Muscle of leg (tissue), 11 donors: ENCODE data around the gene LRRC59. TPM values are rescaled to one million over a fixed set of nuclear protein-coding genes. Genes with fewer than 3 reads are reported as not detected.

ENCODE experiments used
- DNase-seq: peaks from one replicate; pipeline ENCODE4 v3.0.0; 2013
- H3K27ac ChIP-seq: one replicate; pipeline ENCODE4 v1.5.1; 2013; ENCODE audit warnings: mild to moderate bottlenecking, low read length, control low read depth
- H3K27me3 ChIP-seq: one replicate; pipeline ENCODE4 v1.6.1; 2013; ENCODE audit warnings: low read length; ENCODE audit not compliant: control insufficient read depth, insufficient read depth
- H3K36me3 ChIP-seq: one replicate; pipeline ENCODE4 v1.6.1; 2013; ENCODE audit warnings: low read length; ENCODE audit not compliant: control insufficient read depth, insufficient read depth
- H3K4me1 ChIP-seq: one replicate; pipeline ENCODE4 v1.6.1; 2013; ENCODE audit warnings: low read length; ENCODE audit not compliant: control insufficient read depth, insufficient read depth
- H3K4me3 ChIP-seq: one replicate; pipeline ENCODE4 v1.5.1; 2013; ENCODE audit warnings: low read length, control low read depth
- H3K9me3 ChIP-seq: replicated peaks from 2 replicates; pipeline ENCODE4 v1.6.1; 2013; ENCODE audit warnings: low read depth, low read length; ENCODE audit not compliant: control insufficient read depth
- WGBS: methylation state at CpG from one replicate; pipeline ENCODE4 v1.1.5; 2013; ENCODE audit warnings: missing lambda C conversion rate; ENCODE audit not compliant: insufficient coverage; 5-methylcytosine and 5-hydroxymethylcytosine counted together
- polyA plus RNA-seq, 8 donors: library from polyadenylated mRNA; unstranded; fragments of 120-200 nt; gene quantifications; one replicate each; pipeline versions ENCODE4 v1.2.1 to v1.2.3, GENCODE V29; 2013; ENCODE audit warnings: inconsistent platforms in 1 of 8, low replicate concordance in 1 of 8; ENCODE audit not compliant: insufficient read length in 8 of 8, insufficient read depth in 1 of 8
- total RNA-seq: library from RNA; stranded (reverse); fragments of 120-200 nt; gene quantifications from one replicate; pipeline ENCODE4 v1.2.4, GENCODE V29; 2013

LRRC59 gene
- total and polyA plus RNA-seq, 9 donors = 41.7 to 84.2 (median 59.9) TPM

GRCh38 chr17:50389534-50389933 lies 7.8 kb downstream of the LRRC59 start:
- Histone ChIP-seq H3K4me3 (no peak overlapping the region), H3K36me3 (peaks cover 97% of the 10 kb centered on the region), H3K27me3 (no peaks in the 10 kb centered on the region), H3K9me3 (no peaks in the 10 kb centered on the region), H3K27ac (no peak overlapping the region), H3K4me1 (no peaks in the 10 kb centered on the region)
- DNase-seq = no peak
- WGBS = 100% methylated on average over 1 of the region's 6 CpGs

GRCh38 chr17:50388728-50389127 lies 8.6 kb downstream of the LRRC59 start:
- WGBS = 97% methylated on average over 3 of the region's 3 CpGs
- Histone ChIP-seq H3K27me3 (no peaks in the 10 kb centered on the region), H3K4me3 (no peak overlapping the region), H3K9me3 (no peaks in the 10 kb centered on the region), H3K27ac (no peak overlapping the region), H3K4me1 (no peaks in the 10 kb centered on the region), H3K36me3 (peaks cover 97% of the 10 kb centered on the region)
- DNase-seq = no peak

- H3K4me3 ChIP-seq = no peak overlapping the region
- peaks cover 96% of the 10 kb centered on the region for H3K36me3 ChIP-seq
- DNase-seq = no peak
- no peaks in the 10 kb centered on the region for H3K9me3 ChIP-seq
- no peak overlapping the region for H3K27ac ChIP-seq
- no peaks in the 10 kb centered on the region for H3K27me3 ChIP-seq
- H3K4me1 ChIP-seq = no peaks in the 10 kb centered on the region
- WGBS = no CpG with 5 or more reads among the region's 3 CpGs
These were observed 10.8 kb downstream of the LRRC59 start for GRCh38 chr17:50386510-50386909.

GRCh38 chr17:50382931-50383330 lies 14.4 kb downstream of the LRRC59 start:
- H3K36me3 ChIP-seq = peaks cover 86% of the 10 kb centered on the region
- H3K4me1 ChIP-seq = no peaks in the 10 kb centered on the region
- no peaks in the 10 kb centered on the region for H3K9me3 ChIP-seq
- no peaks in the 10 kb centered on the region for H3K27me3 ChIP-seq
- no peak overlapping the region for H3K27ac ChIP-seq
- DNase-seq = no peak
- WGBS = 91% methylated on average over 11 of the region's 12 CpGs
- no peak overlapping the region for H3K4me3 ChIP-seq

- Histone ChIP-seq H3K27me3 (no peaks in the 10 kb centered on the region), H3K4me1 (no peaks in the 10 kb centered on the region), H3K36me3 (peaks cover 76% of the 10 kb centered on the region), H3K4me3 (no peak overlapping the region), H3K9me3 (no peaks in the 10 kb centered on the region), H3K27ac (no peak overlapping the region)
- WGBS = 57% methylated on average over 3 of the region's 3 CpGs
- DNase-seq = no peak
These were observed 15.4 kb downstream of the LRRC59 start for GRCh38 chr17:50381920-50382319.

- H3K4me1 ChIP-seq = no peaks in the 10 kb centered on the region
- no peak overlapping the region for H3K4me3 ChIP-seq
- H3K36me3 ChIP-seq = peaks cover 72% of the 10 kb centered on the region
- H3K27ac ChIP-seq = no peak overlapping the region
- no peak for DNase-seq
- no peaks in the 10 kb centered on the region for H3K27me3 ChIP-seq
- 57% methylated on average over 2 of the region's 7 CpGs for WGBS
- no peaks in the 10 kb centered on the region for H3K9me3 ChIP-seq
These were observed 16.0 kb downstream of the LRRC59 start for GRCh38 chr17:50381260-50381815.

GRCh38 chr17:50380369-50381259 lies 16.7 kb downstream of the LRRC59 start:
- 94% methylated on average over 10 of the region's 13 CpGs for WGBS
- peaks cover 70% of the 10 kb centered on the region for H3K36me3 ChIP-seq
- no peak for DNase-seq
- H3K27ac ChIP-seq = no peak overlapping the region
- H3K4me1 ChIP-seq = no peaks in the 10 kb centered on the region
- no peak overlapping the region for H3K4me3 ChIP-seq
- H3K27me3 ChIP-seq = no peaks in the 10 kb centered on the region
- no peaks in the 10 kb centered on the region for H3K9me3 ChIP-seq

- DNase-seq = no peak
- WGBS = 91% methylated on average over 4 of the region's 6 CpGs
- Histone ChIP-seq H3K4me1 (no peaks in the 10 kb centered on the region), H3K27ac (no peak overlapping the region), H3K36me3 (peaks cover 63% of the 10 kb centered on the region), H3K27me3 (no peaks in the 10 kb centered on the region), H3K4me3 (no peak overlapping the region), H3K9me3 (no peaks in the 10 kb centered on the region)
These were observed 17.8 kb downstream of the LRRC59 start for GRCh38 chr17:50379351-50380132.

GRCh38 chr17:50375858-50376538 lies 21.3 kb downstream of the LRRC59 start:
- DNase-seq = no peak
- Histone ChIP-seq H3K27me3 (no peaks in the 10 kb centered on the region), H3K4me3 (no peak overlapping the region), H3K9me3 (no peaks in the 10 kb centered on the region), H3K27ac (no peak overlapping the region), H3K36me3 (peaks cover 31% of the 10 kb centered on the region), H3K4me1 (peaks cover 14% of the 10 kb centered on the region)
- WGBS = no CpG with 5 or more reads among the region's 5 CpGs
